GM18505 (cell line): Measurements from ENCODE around the gene CLIC5.

Experiments
- ATAC-seq: cut with Tn5 transposase; IDR thresholded peaks from one replicate; pipeline ENCODE4 v1.9.1; 2021; ENCODE audit not compliant: unreplicated experiment
- POLR2A ChIP-seq: IDR thresholded peaks from 4 replicates; pipeline ENCODE4 v1.6.1; 2011; ENCODE audit warnings: borderline replicate concordance; ENCODE audit not compliant: insufficient read depth, insufficient read length; ENCODE audit errors: extremely low read depth

CLIC5 gene

GRCh38 chr6:46015119-46015968, at the start of gene CLIC5:
Gene CLIC5 (minus strand): TSS chr6:46015860. CDS start chr6:46015542, 318 bp downstream.
- ATAC-seq, result no peak
- TF ChIP-seq POLR2A, result no peak

DNA sequence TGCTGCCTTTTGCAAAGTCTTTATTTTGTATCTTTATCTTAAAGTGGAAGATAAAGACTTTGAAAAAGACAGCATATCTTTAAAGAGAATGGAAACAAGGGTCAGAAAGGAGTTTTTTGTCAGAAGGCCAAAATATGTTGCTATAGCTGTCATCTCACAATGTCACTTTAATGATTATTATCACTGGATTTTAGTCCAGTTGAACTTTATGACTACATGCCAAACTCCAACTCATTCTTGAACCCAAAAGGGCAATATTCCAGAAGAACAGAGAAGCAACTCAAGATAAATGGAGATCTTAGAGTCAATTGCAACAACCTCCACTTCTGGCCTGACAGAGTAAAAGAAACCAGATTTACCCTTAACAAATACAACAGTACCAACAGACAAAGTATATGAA, 47.3 kb upstream of the CLIC5 start:
- no peak for TF ChIP-seq POLR2A
- ATAC-seq, result no peak

GRCh38 chr6:46062312-46062711, 46.7 kb upstream of the CLIC5 start:
- ATAC-seq, result no peak
- no peak for TF ChIP-seq POLR2A

GRCh38 chr6:46061497-46061896, 45.8 kb upstream of the CLIC5 start:
- no peak for ATAC-seq
- TF ChIP-seq POLR2A, result no peak

DNA sequence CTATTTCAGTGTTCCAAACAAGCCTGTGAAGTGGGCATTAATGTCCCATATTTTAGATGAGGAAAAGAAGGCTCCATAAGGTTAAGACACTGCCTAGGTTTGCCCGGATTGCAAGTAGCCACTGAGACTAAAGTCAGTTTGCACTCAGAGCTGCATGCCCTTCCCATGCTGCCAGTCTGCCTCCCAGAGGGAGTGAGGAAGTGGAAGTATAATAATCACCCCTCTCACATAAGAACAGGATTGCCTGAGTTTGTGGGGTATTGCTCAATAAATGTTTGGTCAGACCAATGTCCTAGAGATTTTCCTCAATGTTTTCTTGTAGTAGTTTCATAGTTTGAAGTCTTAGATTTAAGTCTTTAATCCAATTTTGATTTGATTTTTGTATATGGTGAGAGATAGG, 43.9 kb upstream of the CLIC5 start:
- no peak for TF ChIP-seq POLR2A
- ATAC-seq, result no peak

DNA sequence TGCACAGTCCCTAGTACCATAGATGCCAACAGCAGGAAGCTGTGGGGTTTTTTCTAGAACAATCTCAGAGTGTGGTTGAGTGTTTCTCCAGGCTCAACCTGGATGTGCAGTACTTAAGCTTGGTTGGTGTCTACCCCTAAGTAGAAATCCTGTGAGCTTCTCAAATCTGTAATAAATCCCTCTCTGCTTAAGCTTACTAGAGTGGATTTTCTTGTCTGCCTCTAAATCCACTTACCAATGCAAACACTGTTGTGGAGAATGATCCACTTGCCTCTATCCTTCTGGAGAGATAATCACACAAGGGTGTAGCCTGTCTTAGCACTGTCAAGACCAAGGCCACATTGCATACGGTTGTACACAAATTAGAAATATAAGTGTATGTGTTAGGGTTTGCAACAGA, 43.3 kb upstream of the CLIC5 start:
- no peak for TF ChIP-seq POLR2A
- no peak for ATAC-seq

DNA sequence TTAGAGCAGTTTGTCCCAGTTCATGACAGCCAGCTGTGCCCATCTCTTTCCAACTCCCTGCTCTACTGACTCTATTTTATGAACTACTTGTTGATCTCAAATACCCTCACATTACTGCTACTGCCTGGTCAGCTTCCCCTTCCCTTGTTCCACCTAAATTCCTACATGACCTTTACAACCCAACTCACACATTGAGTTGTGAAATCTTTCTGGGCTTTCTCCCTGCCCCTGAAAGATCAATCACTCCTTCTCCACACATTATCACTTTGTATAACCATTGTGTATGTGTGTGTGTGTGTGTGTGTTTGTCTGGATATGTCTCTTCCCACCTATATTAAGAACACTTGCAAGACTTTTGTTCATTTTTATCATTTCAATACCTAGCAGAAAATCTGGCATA, 42.1 kb upstream of the CLIC5 start:
- no peak for TF ChIP-seq POLR2A
- no peak for ATAC-seq

- TF ChIP-seq POLR2A, result no peak
- ATAC-seq, result no peak
These were observed 41.4 kb upstream of the CLIC5 start for GRCh38 chr6:46056906-46057529.

DNA sequence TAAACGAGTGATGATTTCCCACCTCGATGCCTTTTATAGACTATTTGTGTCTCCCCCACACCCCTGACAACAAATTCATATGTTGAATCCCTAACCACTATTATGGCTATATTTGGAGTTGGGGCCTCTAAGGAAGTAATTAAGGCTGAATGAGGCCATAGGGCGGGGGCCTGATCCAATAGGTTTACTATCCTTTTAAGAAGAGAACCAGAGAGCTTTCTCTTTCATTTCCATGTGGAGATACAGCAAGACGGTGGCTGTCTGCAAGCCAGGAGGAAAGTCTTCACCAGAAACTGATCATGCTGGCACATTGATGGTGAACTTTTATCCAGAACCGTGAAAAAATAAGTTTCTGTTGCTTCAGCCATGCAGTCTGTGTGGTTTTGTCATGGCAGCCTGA, 38.9 kb upstream of the CLIC5 start:
- ATAC-seq, result no peak
- no peak for TF ChIP-seq POLR2A

- no peak for TF ChIP-seq POLR2A
- no peak for ATAC-seq
These were observed 37.6 kb upstream of the CLIC5 start for GRCh38 chr6:46053039-46053933.

DNA sequence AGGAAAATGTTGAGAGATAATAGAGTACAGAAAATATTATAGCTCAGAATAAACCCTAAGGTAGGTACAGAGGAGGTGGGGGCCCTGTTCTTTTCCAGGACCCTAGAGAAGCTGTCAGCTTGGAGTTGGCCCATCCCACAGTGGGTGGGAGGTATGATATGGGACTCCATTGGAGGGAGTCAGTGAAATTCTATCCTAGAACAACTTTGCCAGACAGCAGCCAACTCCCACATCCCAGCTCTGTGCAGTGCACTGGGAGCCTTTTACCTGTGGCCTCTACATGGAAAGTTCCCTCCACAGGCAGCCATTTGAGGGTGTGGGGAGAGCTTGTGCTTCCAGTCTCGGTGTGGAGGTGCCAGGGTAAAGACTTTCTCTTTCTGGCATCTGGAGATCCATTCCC, 36.8 kb upstream of the CLIC5 start:
- no peak for TF ChIP-seq POLR2A
- ATAC-seq, result no peak

- ATAC-seq, result no peak
- TF ChIP-seq POLR2A, result no peak
These were observed 36.3 kb upstream of the CLIC5 start for GRCh38 chr6:46051962-46052361.

DNA sequence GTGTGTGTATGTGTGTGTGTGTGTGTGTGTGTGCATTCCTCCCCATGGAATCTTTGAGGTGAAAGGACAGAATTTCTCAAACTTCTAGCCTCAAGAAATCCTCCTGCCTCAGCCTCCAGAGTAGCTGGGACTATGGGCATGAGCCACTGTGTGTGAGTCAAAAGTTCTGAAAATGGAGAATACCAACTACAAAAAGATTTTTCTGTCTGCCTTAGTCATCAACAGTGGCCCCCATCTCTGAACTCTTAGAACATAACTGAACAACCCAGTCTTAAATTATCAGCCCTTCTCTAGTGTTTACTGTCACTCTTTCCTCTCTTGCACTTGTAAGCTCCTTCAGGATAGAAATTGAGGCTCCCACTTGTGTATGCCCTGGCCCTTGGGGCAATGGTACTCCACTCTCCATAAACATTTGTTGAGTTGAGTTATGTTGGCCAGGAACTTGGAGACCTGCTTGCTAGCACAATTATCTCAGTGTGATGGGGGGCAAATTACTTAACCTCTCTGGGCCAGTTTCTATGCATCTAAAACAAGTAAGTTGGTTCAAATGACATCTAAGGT, 35.3 kb upstream of the CLIC5 start:
- no peak for ATAC-seq
- TF ChIP-seq POLR2A, result no peak
